Vagina (tissue), 2 donors: ENCODE measurements around the gene RBM20.

ENCODE experiments used
- CTCF ChIP-seq, 3 experiments: fragments of 450-650 bp in 2 of 3; fragments of 200-600 bp in 1 of 3; sonication (generic) in 1 of 3; IDR thresholded peaks; one replicate each; pipeline ENCODE4 v1.5.1; 2017 to 2019; ENCODE audit warnings: antibody characterized with exemption in 3 of 3, mild to moderate bottlenecking in 2 of 3, moderate library complexity in 2 of 3
- POLR2A ChIP-seq, 2 donors: fragments of 450-650 bp; IDR thresholded peaks; one replicate each; pipeline ENCODE4 v1.6.1; 2017; ENCODE audit warnings: antibody characterized with exemption in 2 of 2, mild to moderate bottlenecking in 2 of 2, moderate library complexity in 2 of 2
- POLR2AphosphoS5 ChIP-seq, 2 donors: sonication (generic); formaldehyde crosslinking; IDR thresholded peaks; one replicate each; pipeline ENCODE4 v1.9.0; 2017; ENCODE audit warnings: antibody characterized with exemption in 2 of 2, mild to moderate bottlenecking in 2 of 2, low read depth in 1 of 2; ENCODE audit not compliant: insufficient read depth in 1 of 2

GRCh38 chr10:110868981-110869380 lies 224.8 kb downstream of the RBM20 start:
- TF ChIP-seq POLR2A (IDR thresholded peaks at IDR 0.05): no peak
- TF ChIP-seq CTCF (IDR thresholded peaks at IDR 0.05): no peak
- TF ChIP-seq POLR2AphosphoS5 (IDR thresholded peaks at IDR 0.05; ENCODE audit: insufficient read depth in 1 of 2, low read depth in 1 of 2): no peak
